GM21447 (cell line): ENCODE data around the gene E2F6.

Source experiments
- ATAC-seq: cut with Tn5 transposase; IDR thresholded peaks from one replicate; pipeline ENCODE4 v1.9.1; 2021; ENCODE audit not compliant: unreplicated experiment

E2F6 gene

GRCh38 chr2:11493282-11493681 lies 27.3 kb upstream of the E2F6 start:
- no peak for ATAC-seq

- ATAC-seq = no peak
Measured at GRCh38 chr2:11492720-11493119, 26.8 kb upstream of the E2F6 start.

- ATAC-seq = no peak
Measured at GRCh38 chr2:11492244-11492643, 26.3 kb upstream of the E2F6 start.

DNA sequence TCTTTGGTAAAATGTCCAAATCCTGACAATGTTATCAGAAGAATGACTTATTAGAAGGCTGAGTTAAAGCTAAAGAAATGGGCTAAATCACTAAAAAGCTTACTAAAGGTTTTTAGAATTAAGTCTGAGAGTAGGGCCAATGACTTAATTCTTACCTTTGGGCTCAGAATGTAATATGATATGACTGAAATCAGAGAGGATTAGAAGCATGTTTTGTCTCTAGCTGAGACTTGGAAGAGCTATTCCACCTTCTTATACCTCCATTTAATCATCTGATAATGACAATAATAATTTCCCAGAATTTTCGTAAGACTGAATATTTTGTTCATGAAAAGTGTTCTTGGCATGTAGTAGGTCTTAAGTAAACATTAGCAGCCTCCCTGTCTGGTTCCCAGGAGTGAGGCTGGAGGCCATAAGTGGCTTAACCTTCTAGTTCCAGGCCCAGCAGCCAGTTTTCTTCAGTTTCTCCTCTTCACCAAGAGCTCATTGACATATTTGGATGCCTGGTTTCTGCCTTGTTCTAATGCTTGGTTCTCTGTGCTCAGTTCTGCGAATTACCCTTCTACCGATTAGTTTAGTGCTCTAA lies 25.5 kb upstream of the E2F6 start:
- no peak for ATAC-seq

DNA sequence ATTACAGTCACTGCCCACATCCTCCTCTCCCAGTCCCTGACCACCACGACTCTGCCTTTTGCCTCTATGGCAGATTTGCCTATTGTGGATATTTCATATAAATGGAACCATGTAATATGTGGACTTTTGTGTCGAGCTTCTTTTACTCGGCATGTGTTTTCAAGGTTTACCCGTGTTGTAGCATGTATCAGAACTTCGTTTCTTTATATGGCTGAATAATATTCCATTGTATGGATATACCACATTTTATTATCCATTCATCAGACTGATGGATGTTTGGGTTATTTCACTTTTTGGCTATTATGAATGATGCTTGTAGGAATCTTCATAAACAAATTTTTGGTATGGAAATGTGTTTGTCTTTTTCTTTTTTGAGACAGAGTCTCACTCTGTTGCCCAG lies 24.2 kb upstream of the E2F6 start:
- no peak for ATAC-seq

- no peak for ATAC-seq
Measured at GRCh38 chr2:11488809-11489208, 22.8 kb upstream of the E2F6 start.

DNA sequence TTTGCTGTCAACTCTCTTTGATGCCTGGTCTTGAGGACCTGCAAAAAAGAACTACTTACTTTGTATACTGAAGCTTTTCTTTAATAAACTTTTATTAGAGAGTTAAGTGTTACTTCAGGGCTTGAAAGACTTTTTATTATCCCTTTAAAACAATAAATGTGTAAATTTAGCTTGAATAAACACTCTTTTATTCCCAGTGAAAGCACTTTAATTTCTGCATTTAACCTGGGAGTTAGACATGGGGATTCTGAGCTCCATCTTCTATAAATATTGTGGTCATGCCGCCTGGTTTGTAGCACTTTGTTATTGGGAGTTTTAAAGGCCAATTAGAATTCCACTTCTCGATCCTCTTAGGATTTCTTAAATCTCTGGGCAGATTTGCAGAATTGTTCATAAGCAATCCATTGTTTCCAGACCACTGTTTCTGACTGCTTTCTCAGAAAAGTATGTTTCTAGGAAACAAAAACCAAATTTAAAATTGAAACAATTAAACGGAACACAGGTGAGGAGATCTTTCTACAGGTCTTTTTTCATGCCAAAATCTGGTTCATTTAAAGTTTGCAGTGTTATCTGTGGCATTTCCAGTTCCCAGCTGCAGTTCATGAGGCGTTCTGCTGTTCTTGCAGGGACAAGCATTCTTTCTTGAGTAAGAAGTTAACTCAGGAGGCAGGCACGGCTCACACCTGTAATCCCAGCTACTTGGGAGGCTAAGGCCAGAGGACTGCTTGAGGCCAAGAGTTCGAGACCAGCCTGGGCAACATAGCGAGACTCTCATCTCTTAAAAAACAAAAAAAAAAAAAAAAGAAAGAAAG lies 18.1 kb upstream of the E2F6 start:
- ATAC-seq = no peak

- no peak for ATAC-seq
Measured at GRCh38 chr2:11482473-11483035, 16.6 kb upstream of the E2F6 start.

GRCh38 chr2:11481789-11482472 lies 16.0 kb upstream of the E2F6 start:
- no peak for ATAC-seq

DNA sequence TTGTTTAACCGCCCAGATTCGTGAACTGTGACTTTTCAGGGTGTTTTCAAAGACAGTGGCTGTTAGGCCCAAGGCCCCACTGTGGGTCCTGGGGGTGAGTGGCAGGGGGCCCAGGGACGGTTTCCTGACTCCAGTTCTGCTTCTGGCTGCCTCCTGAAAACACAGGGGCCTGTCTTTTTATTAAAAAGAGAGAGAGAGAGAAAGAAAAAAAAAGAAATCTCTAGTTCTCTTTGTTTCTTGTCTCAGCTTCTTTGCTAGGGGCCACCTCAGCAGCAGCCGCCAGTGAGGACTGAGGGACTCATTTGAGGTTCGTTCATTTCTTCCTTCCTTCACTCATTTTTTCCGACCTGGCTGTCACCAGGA lies 15.4 kb upstream of the E2F6 start:
- no peak for ATAC-seq

DNA sequence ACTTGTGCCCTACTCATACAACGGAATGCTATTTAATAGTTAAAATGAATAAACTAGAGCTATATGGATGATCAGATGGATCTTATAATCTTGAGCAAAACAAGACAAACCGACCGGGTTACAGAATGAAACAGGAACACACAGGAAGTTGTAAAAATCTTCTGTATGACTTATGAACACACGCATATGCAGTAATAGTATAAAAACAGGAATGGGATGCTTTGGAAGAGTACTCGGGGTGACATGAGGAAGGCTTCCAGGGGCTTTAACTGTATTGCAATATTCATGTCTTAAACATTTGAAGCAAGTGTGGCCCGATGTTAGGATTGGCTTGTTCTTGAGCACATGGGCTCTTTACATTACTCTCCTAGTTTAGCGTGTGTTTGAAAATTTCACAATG lies 14.9 kb upstream of the E2F6 start:
- no peak for ATAC-seq

GRCh38 chr2:11480406-11480805 lies 14.4 kb upstream of the E2F6 start:
- ATAC-seq = no peak

DNA sequence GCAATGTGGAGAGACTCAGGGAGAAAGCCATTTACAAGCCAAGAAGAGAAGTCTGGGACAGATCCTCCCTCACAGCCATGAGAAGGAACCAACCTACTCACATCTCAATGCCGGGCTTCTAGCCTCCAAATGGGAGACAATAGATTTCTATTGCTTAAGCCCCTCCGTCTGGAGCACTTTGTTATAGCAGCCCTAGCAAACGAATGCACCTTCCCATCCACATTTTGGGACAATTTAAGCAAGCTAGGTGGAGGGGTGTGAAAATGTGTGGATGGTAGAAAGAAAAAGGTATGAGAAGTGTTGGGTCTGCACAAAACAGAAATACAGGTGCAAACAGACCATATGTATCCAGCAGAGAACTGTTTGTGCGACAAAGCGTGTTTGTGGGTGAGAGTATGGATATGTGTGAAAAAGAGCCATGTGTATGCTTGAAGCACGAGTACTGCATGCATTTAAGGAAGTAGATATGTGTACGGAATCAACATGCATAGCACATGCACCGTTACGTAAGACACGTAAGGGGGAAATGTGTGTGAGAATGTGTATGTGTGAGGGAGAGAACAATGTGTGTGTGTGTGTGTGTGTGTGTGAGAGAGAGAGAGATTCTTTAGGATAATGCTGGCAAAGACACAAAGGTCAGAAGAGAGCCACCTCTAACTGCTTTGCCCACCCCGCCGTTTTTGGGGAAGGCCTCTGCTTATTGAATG lies 13.1 kb upstream of the E2F6 start:
- no peak for ATAC-seq

DNA sequence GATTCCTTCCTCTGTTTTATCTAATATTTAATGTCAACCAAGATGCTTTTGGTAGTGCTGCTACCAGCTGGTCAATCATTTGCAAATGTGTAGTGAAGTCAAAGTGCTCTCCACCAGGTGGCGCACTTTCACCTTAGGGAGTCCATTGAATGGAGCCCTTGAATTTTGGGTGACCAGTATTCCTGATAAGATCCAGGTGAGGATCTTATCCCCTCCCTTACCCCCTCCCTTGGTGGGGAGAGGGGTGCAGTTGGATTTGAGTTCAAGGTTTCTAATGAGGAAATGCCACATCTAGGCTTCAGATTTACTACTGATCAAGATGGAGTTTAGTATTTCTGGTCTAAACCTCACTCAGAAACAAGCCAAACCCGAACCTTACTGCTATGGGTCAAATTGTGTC lies 12.0 kb upstream of the E2F6 start:
- peak; percentile 91 for ATAC-seq

DNA sequence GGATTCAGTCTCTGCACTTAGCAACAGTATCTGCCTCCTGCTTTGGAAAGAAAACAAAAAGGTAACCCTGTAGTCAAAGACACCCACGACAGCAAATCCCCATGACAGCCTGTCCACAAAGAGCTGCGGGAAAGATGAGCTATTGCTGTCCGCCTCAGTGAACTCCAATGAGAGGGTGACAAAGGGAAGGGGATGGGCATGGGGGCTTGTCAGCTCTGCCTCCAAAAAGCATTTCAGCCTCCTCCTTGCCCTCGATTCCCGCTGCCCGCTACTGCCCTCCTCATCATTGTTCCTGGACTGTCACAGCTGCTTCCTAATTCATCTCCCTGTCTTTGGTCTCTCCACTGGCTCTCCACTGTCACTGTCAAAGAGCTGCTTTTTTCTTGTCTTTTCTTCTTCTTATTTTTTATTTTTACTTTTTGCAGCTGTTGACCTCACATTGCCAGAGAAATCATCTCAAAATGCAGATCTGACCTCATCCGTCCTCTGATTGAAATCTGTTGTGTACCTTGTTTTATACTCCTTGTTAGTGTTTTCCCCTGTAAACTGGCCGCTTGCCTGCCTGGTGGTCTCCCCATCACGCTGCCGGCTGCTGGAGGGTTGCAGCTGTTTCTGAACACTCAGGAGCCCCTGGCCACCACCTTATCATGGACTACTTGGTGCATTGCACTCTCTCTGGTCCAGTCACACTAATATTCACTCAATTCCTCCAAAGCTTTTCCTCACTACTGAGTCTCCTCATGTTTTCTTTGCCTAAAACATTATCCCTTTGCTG lies 7.9 kb upstream of the E2F6 start:
- ATAC-seq = no peak

GRCh38 chr2:11467749-11468148 lies 1.8 kb upstream of the E2F6 start:
- ATAC-seq = no peak

GRCh38 chr2:11467129-11467649 lies 1.2 kb upstream of the E2F6 start:
- ATAC-seq = no peak

- peak; percentile 17 for ATAC-seq
Measured at GRCh38 chr2:11466307-11467128, 557 bp upstream of the E2F6 start.

DNA sequence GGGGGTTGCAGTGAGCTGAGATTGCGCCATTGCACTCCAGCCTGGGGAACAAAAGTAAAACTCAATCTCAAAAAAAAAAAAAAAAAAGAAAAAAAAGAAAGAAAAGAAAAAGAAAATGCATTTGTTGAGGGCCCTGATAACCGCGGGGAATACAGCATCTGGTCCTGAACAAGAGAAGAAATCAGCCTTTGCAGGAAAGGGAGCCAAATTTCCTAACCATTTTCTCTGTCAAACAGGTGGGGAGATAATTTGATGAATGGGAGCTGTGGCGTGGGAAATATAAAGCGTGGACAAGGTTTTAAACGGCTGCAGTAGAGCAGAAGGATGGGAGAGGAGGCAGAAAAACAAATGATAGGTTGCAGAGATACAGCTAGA lies 864 bp downstream of the E2F6 start:
- no peak for ATAC-seq

DNA sequence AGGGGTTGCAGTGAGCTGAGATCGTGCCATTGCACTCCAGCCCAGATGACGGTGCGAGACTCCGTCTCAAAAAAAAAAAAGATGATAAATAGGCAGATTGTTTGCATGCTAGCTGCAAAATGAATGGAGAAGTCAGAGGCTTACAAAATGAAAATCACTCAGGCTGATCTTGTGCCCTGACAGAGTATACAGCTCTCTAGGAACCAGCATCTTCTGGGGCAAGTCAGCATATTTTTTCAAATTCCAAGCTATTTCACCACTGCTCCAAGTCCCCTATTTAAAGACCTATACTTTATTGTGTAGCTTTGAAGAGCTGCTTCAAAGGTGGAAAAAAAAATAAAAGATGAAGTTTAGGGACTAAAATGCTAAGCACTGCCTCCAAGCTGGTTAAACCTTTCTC lies 6.1 kb downstream of the E2F6 start:
- no peak for ATAC-seq
